ENCODE data around the gene USH2A.

Gene USH2A

GRCh38 chr1:216332462-216332861 lies 90.8 kb downstream of the USH2A start:
- H3K4me3 Mint-ChIP-seq: no peak overlapping the region
- ATAC-seq (no peak), DNase-seq (no peak)
- H3K4me1 Mint-ChIP-seq: no peaks in the 10 kb centered on the region
- H3K27me3 Mint-ChIP-seq: no peaks in the 10 kb centered on the region
- H3K9me3 Mint-ChIP-seq: peaks cover 12 to 13% of the 10 kb centered on the region in 2 donors
- H3K27ac Mint-ChIP-seq: no peak overlapping the region

- Mint-ChIP-seq H3K27me3 (no peaks in the 10 kb centered on the region), H3K4me3 (no peak overlapping the region), H3K9me3 (peaks cover 12 to 13% of the 10 kb centered on the region in 2 donors), H3K4me1 (no peaks in the 10 kb centered on the region), H3K27ac (no peak overlapping the region)
- no peak for ATAC-seq
- no peak for DNase-seq
These were observed 91.2 kb downstream of the USH2A start for GRCh38 chr1:216332003-216332402.

GRCh38 chr1:216331211-216331610 lies 92.0 kb downstream of the USH2A start:
- Mint-ChIP-seq H3K4me3 (no peak overlapping the region), H3K27me3 (no peaks in the 10 kb centered on the region), H3K4me1 (no peaks in the 10 kb centered on the region), H3K27ac (no peak overlapping the region), H3K9me3 (peaks cover 12 to 13% of the 10 kb centered on the region in 2 donors)
- DNase-seq (no peak), ATAC-seq (no peak)

DNA sequence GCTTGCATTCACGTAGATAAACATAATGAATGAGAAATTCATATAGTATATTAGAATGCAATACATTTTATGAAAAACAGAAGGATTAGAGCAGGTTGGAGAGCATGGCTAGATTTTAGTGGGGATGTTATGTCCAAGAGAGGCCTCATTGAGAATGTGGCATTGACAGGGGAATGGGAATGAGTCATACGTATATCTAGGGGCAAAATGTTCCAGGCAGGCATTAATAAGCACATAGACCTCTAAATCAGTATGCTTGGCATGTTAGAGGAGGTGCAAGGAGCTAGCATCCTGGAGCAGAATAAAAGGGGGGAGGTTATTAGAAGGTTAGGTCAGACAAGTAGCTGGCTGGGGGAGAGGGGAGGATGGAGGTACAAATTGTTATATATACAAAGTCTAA lies 93.0 kb downstream of the USH2A start:
- peaks cover 12 to 13% of the 10 kb centered on the region in 2 donors for H3K9me3 Mint-ChIP-seq
- no peak overlapping the region for H3K4me3 Mint-ChIP-seq
- no peaks in the 10 kb centered on the region for H3K27me3 Mint-ChIP-seq
- DNase-seq: no peak
- no peaks in the 10 kb centered on the region for H3K4me1 Mint-ChIP-seq
- H3K27ac Mint-ChIP-seq: no peak overlapping the region
- no peak for ATAC-seq

- no peaks in the 10 kb centered on the region for H3K27me3 Mint-ChIP-seq
- H3K9me3 Mint-ChIP-seq: peaks cover 8 to 9% of the 10 kb centered on the region in 2 donors
- H3K27ac Mint-ChIP-seq: no peak overlapping the region
- no peaks in the 10 kb centered on the region for H3K4me1 Mint-ChIP-seq
- ATAC-seq (no peak), DNase-seq (no peak)
- no peak overlapping the region for H3K4me3 Mint-ChIP-seq
These were observed 97.3 kb downstream of the USH2A start for GRCh38 chr1:216325946-216326345.

DNA sequence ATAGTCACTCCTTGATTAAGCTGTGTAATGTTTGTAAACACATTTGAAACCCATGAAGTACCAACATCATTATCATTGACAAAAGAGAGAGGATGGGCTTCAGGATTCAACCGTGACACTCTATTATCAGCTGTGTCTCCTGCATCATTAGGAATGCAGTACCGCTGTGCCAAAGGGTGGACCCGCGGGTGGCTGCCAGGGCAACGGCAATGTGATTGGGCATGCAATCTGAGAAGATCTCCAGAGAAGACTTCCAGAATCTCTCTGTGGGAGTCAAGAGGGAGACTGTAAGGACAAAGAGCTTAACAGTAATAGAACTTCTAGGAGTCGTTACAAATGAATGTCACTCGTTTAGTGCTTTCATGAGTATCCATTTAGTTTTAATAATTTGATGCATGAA lies 97.9 kb downstream of the USH2A start:
- Mint-ChIP-seq H3K27me3 (no peaks in the 10 kb centered on the region), H3K4me1 (no peaks in the 10 kb centered on the region), H3K4me3 (no peak overlapping the region), H3K9me3 (peaks cover 3 to 4% of the 10 kb centered on the region in 2 donors), H3K27ac (no peak overlapping the region)
- ATAC-seq (no peak), DNase-seq (no peak)

GRCh38 chr1:216323344-216323743 lies 99.9 kb downstream of the USH2A start:
- Mint-ChIP-seq H3K4me3 (no peak overlapping the region), H3K27me3 (no peaks in the 10 kb centered on the region), H3K4me1 (no peaks in the 10 kb centered on the region), H3K9me3 (no peaks in the 10 kb centered on the region), H3K27ac (no peak overlapping the region)
- DNase-seq (no peak), ATAC-seq (no peak)

DNA sequence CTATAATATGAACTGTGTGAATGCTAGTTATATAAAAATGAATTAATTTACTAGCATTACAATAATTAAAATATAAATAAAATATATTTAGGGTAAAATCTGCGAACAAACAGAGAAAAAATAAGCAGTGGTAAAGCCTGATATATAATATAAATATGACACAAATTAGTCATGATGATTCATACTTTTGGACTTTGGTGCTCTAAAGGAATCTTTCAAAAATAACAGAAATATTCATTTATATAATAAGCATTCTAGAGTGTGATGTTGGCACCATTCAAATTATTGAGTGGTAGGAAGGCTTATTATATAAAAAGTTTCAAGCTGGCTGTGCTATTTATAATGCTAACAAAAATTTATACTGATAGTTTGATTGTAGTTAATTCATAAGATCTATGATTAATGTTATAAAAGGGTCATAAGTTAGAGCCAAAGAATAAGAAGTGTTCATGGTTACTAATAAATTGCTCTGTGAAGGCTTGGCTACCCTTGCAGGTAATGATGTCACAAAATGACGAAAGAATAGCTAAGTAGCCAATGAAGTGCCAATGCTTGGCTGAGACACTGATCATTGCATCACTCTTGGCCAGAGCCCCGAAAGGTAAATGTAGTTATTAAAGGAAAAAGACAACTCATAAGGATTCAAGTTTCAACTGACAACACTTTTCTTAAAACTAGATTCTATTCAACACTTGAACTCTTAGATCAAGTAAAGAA lies 108.7 kb downstream of the USH2A start:
- Mint-ChIP-seq H3K9me3 (peaks cover 7 to 8% of the 10 kb centered on the region in 2 donors), H3K27me3 (no peaks in the 10 kb centered on the region), H3K4me1 (no peaks in the 10 kb centered on the region), H3K27ac (no peak overlapping the region), H3K4me3 (no peak overlapping the region)
- DNase-seq: no peak
- no peak for ATAC-seq

DNA sequence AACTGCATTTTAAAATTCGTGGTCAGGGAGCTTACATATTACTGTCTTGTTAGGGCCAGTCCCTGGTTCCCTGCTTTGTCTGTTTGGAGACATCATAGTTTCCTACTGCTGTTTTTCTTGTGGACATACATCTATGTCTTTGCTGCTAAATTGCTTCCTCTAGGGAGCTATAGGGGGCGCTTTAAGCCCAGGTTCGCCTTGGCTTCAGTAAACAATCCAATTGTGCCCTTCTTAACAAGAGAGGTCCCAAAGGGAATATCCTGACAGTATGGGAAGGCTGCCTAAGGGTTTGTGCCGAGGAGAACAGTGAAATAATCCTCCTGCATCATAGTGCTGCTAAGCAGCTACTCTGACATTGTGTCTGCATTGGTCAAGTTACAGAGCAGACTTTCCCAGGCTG lies 112.5 kb downstream of the USH2A start:
- ATAC-seq (no peak), DNase-seq (no peak)
- Mint-ChIP-seq H3K9me3 (peaks cover 14 to 23% of the 10 kb centered on the region in 2 donors), H3K27ac (no peak overlapping the region), H3K4me1 (no peaks in the 10 kb centered on the region), H3K27me3 (no peaks in the 10 kb centered on the region), H3K4me3 (no peak overlapping the region)

GRCh38 chr1:216306830-216307229 lies 116.4 kb downstream of the USH2A start:
- Mint-ChIP-seq H3K4me1 (no peaks in the 10 kb centered on the region), H3K27ac (no peak overlapping the region), H3K9me3 (peaks cover 6 to 30% of the 10 kb centered on the region in 2 donors), H3K27me3 (no peaks in the 10 kb centered on the region), H3K4me3 (no peak overlapping the region)
- DNase-seq (no peak), ATAC-seq (no peak)

DNA sequence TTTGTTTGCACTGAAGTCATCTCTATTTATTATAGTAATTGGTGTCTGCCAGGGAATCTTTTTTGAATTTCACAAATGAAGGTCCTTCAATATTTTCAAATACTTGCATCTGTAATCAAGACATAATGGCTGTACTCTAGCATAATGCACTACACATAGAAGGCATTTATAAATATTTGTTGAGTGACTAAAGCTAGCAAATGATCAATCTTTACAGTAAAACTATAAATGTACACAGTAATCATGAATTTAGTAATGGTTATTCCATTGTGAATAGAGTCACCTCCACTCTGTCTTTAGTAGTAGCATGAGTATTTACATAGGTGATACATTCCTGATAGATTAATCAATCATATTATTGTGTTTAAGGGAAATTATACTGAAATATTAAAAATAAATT lies 119.6 kb downstream of the USH2A start:
- H3K4me1 Mint-ChIP-seq: no peaks in the 10 kb centered on the region
- DNase-seq (no peak), ATAC-seq (no peak)
- H3K27me3 Mint-ChIP-seq: no peaks in the 10 kb centered on the region
- H3K27ac Mint-ChIP-seq: no peak overlapping the region
- H3K4me3 Mint-ChIP-seq: no peak overlapping the region
- H3K9me3 Mint-ChIP-seq: peaks cover 6 to 23% of the 10 kb centered on the region in 2 donors

GRCh38 chr1:216293683-216294082 lies 129.6 kb downstream of the USH2A start:
- Mint-ChIP-seq H3K27ac (no peak overlapping the region), H3K9me3 (peaks cover 11% of the 10 kb centered on the region in 2 donors), H3K4me3 (no peak overlapping the region), H3K4me1 (no peaks in the 10 kb centered on the region), H3K27me3 (no peaks in the 10 kb centered on the region)
- DNase-seq (no peak), ATAC-seq (no peak)

DNA sequence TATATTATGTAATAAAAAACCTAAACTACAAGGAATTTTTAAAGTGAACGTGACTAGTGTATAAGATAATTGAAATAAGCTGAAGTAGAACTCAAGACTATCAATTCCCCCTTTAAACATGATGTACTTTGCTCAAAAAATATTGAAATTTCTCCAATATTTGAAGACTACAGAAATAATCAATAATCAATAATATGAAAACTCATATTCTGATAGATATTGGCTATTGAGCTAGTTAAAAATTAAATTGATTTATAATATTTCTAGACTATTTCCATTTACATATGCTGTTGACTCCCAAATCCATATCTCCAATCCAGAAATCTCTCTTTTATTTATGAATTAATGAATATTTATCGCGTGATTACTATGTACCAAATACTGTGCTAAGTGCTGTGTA lies 133.2 kb downstream of the USH2A start:
- Mint-ChIP-seq H3K4me3 (no peak overlapping the region), H3K27ac (no peak overlapping the region), H3K27me3 (no peaks in the 10 kb centered on the region), H3K4me1 (no peaks in the 10 kb centered on the region), H3K9me3 (peaks cover 15 to 24% of the 10 kb centered on the region in 2 donors)
- ATAC-seq: no peak
- no peak for DNase-seq

- no peak for ATAC-seq
- Mint-ChIP-seq H3K9me3 (peaks cover 14 to 28% of the 10 kb centered on the region in 2 donors), H3K27me3 (no peaks in the 10 kb centered on the region), H3K27ac (no peak overlapping the region), H3K4me3 (no peak overlapping the region), H3K4me1 (no peaks in the 10 kb centered on the region)
- no peak for DNase-seq
These were observed 138.2 kb downstream of the USH2A start for GRCh38 chr1:216285052-216285451.

DNA sequence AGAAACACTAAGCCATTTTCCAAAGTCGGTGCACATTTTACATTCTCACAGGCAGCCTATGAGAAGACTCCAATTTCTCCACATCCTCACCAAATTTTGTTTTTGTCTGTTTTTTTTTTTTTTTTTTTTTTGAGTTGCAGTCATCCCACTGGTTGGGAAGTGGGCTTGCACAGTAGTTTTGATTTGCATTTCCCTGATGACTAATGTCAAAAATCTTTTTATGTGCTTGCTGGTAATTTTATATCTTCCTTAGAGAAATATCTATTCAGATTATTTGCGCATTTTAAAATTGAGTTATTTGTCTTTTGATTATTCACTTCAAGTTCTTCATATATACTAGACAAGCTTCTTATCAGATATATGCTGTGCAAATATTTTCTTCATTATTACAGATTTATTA lies 141.5 kb downstream of the USH2A start:
- H3K9me3 Mint-ChIP-seq: peaks cover 14 to 52% of the 10 kb centered on the region in 2 donors
- no peak overlapping the region for H3K27ac Mint-ChIP-seq
- ATAC-seq: no peak

GRCh38 chr1:216270086-216270773 lies 153.0 kb downstream of the USH2A start:
- DNase-seq (no peak), ATAC-seq (no peak)
- Mint-ChIP-seq H3K27me3 (no peaks in the 10 kb centered on the region), H3K4me1 (no peaks in the 10 kb centered on the region), H3K4me3 (no peak overlapping the region), H3K27ac (no peak overlapping the region), H3K9me3 (peaks cover 14 to 31% of the 10 kb centered on the region in 2 donors)

More for the DNA sequence above, 141.5 kb downstream of the USH2A start:
- no peak for DNase-seq
- no peaks in the 10 kb centered on the region for H3K4me1 Mint-ChIP-seq
- no peaks in the 10 kb centered on the region for H3K27me3 Mint-ChIP-seq
- no peak overlapping the region for H3K4me3 Mint-ChIP-seq

Data from stimulated activated naive CD8-positive, alpha-beta T cell treated with anti-CD3 and anti-CD28 coated beads, Interleukin-15, amount 100 ng/mL, for 72 hours (primary cell).